IPS DF 6.9 (cell line): ENCODE measurements around the gene USP34.

Source experiments
- DNase-seq: peaks from one replicate; pipeline ENCODE4 v3.0.0-alpha.2; 2013; ENCODE audit warnings: low read depth, low spot score
- H3K27ac ChIP-seq: one replicate; pipeline ENCODE4 v1.5.1; 2013; ENCODE audit warnings: low read length, control low read depth
- H3K27me3 ChIP-seq: 2 replicates; pipeline ENCODE4 v1.6.1; 2013; ENCODE audit warnings: mild to moderate bottlenecking, low read length; ENCODE audit not compliant: control insufficient read depth, insufficient read depth
- H3K36me3 ChIP-seq: 2 replicates; pipeline ENCODE4 v1.6.1; 2013; ENCODE audit warnings: low read length; ENCODE audit not compliant: control insufficient read depth, insufficient read depth
- H3K4me1 ChIP-seq: 2 replicates; pipeline ENCODE4 v1.6.1; 2013; ENCODE audit warnings: low read length; ENCODE audit not compliant: control insufficient read depth, insufficient read depth
- H3K4me3 ChIP-seq: 2 replicates; pipeline ENCODE4 v1.5.1; 2013; ENCODE audit warnings: mild to moderate bottlenecking, low read length
- H3K9me3 ChIP-seq: 2 replicates; pipeline ENCODE4 v1.6.1; 2013; ENCODE audit warnings: low read length, inconsistent platforms; ENCODE audit not compliant: control insufficient read depth, insufficient read depth
- WGBS: extraction: QIAGEN DNeasy Blood & Tissue Kit; methylation state at CpG from one replicate; pipeline ENCODE4 v1.1.7; 2013; ENCODE audit warnings: mixed read lengths, missing lambda C conversion rate; ENCODE audit not compliant: insufficient read length, insufficient coverage; 5-methylcytosine and 5-hydroxymethylcytosine counted together

Gene USP34

DNA sequence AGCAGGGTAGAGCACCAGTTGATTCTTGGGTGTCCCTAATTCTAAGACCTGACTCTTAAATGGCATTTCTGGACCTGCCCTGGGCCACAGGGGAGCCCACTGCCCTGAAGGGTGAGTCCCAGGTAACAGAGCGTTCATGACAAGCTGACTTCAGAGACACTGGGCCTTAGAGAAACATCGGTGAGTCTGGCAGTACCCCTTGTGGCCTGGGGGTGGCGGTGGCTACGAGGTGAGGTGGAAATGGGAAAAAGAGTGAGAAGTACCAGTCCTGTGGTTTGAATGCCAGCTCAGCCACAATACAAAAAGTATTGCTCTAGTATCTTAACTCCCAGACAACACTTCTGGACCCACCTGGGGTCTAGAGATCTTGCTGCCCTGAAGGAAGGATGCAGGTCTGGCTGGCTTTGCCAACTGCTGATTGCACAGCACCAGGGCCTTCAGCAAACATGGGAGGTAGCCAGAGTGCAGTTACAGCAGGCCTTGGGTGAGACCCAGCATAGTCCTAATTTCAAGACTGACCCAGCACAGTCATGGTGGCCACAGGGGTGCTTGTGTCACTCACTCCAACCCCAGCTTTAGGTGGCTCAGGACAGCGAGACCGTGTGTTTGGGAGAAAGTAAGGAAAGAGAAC lies 44.5 kb downstream of the USP34 start:
- no CpG with 5 or more reads among the region's 6 CpGs for WGBS
- Histone ChIP-seq H3K9me3 (no peaks in the 10 kb centered on the region), H3K27ac (no peak overlapping the region), H3K36me3 (no peaks in the 10 kb centered on the region), H3K4me1 (no peaks in the 10 kb centered on the region), H3K27me3 (no peaks in the 10 kb centered on the region), H3K4me3 (no peak overlapping the region)
- peak; percentile 55 for DNase-seq

DNA sequence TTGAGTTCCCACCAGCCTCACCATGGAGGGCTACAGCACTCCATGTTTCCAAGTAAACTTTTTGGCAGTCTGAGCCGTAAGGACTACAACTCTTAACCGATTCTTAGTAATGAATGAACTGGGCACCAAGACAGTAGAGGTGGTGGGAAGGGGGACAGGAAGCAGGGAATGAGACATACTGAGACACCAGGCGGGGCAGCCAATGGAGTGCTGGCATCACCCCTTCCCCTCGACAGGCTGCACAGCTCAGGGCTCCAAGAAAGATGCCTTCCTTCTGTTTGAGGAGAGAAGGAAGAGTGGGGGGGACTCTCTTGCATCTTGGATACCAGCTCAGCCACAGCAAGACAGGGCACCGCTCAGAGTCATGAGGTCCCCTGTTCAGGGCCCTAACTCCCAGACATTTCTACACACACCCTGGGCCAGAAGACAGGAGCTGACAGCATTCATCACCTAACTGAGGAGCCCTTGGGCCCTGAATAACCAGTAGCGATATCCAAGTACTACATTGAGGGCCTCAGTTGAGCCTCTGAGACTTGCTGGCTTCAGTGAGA lies 45.2 kb downstream of the USP34 start:
- DNase-seq, result no peak
- Histone ChIP-seq H3K27ac (no peak overlapping the region), H3K9me3 (no peaks in the 10 kb centered on the region), H3K4me1 (no peaks in the 10 kb centered on the region), H3K4me3 (no peak overlapping the region), H3K27me3 (no peaks in the 10 kb centered on the region), H3K36me3 (no peaks in the 10 kb centered on the region)
- no CpG with 5 or more reads among the region's 6 CpGs for WGBS

- no peaks in the 10 kb centered on the region for H3K9me3 ChIP-seq
- H3K27ac ChIP-seq, result no peak overlapping the region
- no CpG with 5 or more reads among the region's 3 CpGs for WGBS
- H3K4me1 ChIP-seq, result no peaks in the 10 kb centered on the region
- H3K4me3 ChIP-seq, result no peak overlapping the region
- no peaks in the 10 kb centered on the region for H3K27me3 ChIP-seq
- no peaks in the 10 kb centered on the region for H3K36me3 ChIP-seq
- no peak for DNase-seq
Measured at GRCh38 chr2:61423714-61424113, 47.2 kb downstream of the USP34 start.

DNA sequence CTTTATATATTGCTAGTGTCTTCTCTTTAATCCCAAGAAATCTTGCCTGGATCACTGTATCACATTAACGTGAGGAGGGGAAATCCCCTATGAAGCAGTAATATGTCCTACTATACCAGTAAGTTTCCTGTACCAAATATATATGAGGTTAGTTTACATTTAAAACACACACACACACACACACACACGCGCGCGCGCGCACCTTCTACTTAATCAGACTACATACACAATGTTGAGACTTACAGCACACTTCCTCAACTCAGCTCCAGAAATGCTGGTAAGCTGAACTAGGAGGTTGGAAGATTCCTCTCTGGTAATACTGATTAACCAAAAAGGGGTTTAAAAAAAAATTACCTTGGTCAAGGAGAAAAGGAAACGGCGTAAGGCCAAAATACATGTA lies 49.3 kb downstream of the USP34 start:
- DNase-seq, result no peak
- no peaks in the 10 kb centered on the region for H3K9me3 ChIP-seq
- no CpG with 5 or more reads among the region's 9 CpGs for whole genome bisulfite sequencing
- no peaks in the 10 kb centered on the region for H3K27me3 ChIP-seq
- no peaks in the 10 kb centered on the region for H3K4me1 ChIP-seq
- H3K36me3 ChIP-seq, result no peaks in the 10 kb centered on the region
- H3K4me3 ChIP-seq, result no peak overlapping the region
- no peak overlapping the region for H3K27ac ChIP-seq

DNA sequence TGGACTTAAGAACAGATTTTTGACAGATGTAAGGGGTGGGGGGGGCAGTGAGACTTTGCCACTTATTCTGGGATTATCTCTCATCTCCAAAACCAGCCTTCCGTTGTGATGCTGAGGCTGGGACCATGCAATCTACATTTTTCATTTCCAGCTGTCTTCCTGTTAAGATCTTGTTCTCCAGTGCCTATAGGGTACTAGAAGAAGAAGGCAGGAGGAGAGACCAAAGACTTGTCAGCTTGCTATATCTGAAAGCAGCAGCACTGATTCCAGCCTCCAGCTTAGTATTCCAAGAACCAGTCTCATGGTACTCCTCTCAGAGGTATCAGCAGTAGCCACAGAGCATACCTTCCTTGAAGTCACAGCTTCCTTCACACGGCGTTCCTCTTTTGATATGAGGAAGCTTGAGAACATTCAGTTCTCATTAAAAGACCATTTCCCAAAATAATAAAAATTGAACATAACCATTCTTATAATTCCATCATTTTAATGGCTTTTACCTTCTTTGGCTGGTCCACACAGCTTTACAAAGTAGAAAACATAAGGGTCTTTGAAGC lies 49.8 kb downstream of the USP34 start:
- Histone ChIP-seq H3K4me1 (no peaks in the 10 kb centered on the region), H3K4me3 (no peak overlapping the region), H3K9me3 (no peaks in the 10 kb centered on the region), H3K27ac (no peak overlapping the region), H3K27me3 (no peaks in the 10 kb centered on the region), H3K36me3 (no peaks in the 10 kb centered on the region)
- no peak for DNase-seq
- WGBS, result no CpG with 5 or more reads among the region's 3 CpGs

DNA sequence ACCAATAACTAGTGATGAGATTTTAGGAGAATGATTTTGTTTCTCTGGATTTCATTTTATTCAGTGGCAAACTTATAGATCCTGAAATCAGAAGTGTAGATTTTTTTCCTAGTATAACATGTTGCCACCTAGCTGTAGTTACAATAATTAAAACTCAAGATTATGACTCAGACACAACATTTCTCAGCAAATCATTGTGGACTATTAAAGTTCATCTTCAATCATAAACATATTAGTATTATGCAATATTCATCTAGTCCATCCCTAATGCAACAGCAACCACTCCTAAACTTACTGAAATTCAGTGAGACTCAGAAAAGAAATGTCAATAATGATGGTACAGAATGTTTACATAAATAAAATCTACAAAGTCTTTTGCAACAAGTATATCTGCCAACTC lies 51.3 kb downstream of the USP34 start:
- no peaks in the 10 kb centered on the region for H3K27me3 ChIP-seq
- H3K4me3 ChIP-seq, result no peak overlapping the region
- no peak overlapping the region for H3K27ac ChIP-seq
- DNase-seq, result no peak
- H3K9me3 ChIP-seq, result no peaks in the 10 kb centered on the region
- no peaks in the 10 kb centered on the region for H3K36me3 ChIP-seq
- no peaks in the 10 kb centered on the region for H3K4me1 ChIP-seq

DNA sequence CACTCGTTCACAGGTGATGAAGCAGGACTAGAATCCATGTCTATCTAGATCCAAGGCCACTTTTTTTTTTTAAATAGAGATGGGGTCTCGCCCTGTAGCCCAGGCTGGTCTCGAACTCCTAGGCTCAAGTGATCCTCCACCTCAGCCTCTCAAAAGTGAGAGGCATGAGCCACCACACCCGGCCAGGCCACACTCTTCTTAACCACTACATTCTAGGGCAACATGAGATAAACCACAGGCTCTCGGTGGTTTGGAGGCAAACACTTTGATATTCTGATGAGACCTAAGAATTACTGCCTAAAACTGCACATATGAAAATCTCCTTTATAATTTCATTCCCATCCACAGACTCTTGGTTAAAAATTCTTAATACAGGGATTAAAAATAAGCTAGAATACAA lies 51.8 kb downstream of the USP34 start:
- Histone ChIP-seq H3K27ac (no peak overlapping the region), H3K9me3 (no peaks in the 10 kb centered on the region), H3K27me3 (no peaks in the 10 kb centered on the region), H3K4me1 (no peaks in the 10 kb centered on the region), H3K4me3 (no peak overlapping the region), H3K36me3 (no peaks in the 10 kb centered on the region)
- no peak for DNase-seq
- no CpG with 5 or more reads among the region's 5 CpGs for WGBS

DNA sequence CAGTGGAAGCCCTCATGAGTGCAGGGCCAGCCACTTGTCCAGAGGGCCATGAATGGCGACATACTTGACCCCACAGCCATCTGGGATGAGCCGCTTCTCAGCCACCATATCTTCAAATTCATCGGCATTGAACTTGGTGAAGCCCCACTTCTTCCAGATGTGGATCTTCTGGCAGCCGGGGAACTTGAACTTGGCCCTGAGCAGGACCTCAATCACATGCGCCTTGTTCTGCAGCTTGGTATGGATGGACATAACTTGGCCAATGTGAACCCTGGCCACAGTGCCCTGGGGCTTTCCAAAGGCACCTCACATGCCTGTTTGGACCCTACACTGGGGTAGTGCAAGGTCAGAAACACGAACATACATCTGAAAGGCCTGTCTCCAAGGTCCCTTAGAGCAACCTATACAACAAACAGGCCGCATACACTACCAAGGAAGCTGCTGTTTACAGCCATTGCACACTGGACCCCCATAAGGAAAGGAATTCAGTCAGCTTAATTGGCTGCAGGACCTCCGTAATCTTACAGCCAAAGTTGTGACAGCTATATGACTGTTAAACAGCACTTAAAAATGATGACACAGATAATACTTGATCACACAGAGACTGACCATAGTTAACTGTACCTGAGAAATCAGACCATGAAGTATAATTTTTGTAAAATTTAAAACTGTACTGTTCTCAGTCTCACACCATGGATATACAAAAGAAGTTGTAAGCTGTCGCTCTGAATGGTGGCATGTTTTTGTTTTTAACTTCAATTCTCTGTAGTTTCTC lies 53.8 kb downstream of the USP34 start:
- Histone ChIP-seq H3K4me3 (no peak overlapping the region), H3K27me3 (no peaks in the 10 kb centered on the region), H3K9me3 (no peaks in the 10 kb centered on the region), H3K27ac (no peak overlapping the region), H3K36me3 (no peaks in the 10 kb centered on the region), H3K4me1 (no peaks in the 10 kb centered on the region)
- WGBS, result no CpG with 5 or more reads among the region's 9 CpGs
- no peak for DNase-seq

- H3K36me3 ChIP-seq, result peaks cover under 1% of the 10 kb centered on the region; the same call in 1 of the 2 replicates
- H3K27ac ChIP-seq, result no peak overlapping the region
- H3K27me3 ChIP-seq, result no peaks in the 10 kb centered on the region
- H3K9me3 ChIP-seq, result no peaks in the 10 kb centered on the region
- no CpG with 5 or more reads among the region's 1 CpG for WGBS
- H3K4me3 ChIP-seq, result no peak overlapping the region
- H3K4me1 ChIP-seq, result no peaks in the 10 kb centered on the region
- no peak for DNase-seq
Measured at GRCh38 chr2:61415265-61415664, 55.6 kb downstream of the USP34 start.

- Histone ChIP-seq H3K36me3 (peaks cover 2% of the 10 kb centered on the region; the same call in 1 of the 2 replicates), H3K9me3 (no peaks in the 10 kb centered on the region), H3K27ac (no peak overlapping the region), H3K27me3 (no peaks in the 10 kb centered on the region), H3K4me1 (no peaks in the 10 kb centered on the region), H3K4me3 (no peak overlapping the region)
- no CpG with 5 or more reads among the region's 3 CpGs for WGBS
- DNase-seq, result no peak
Measured at GRCh38 chr2:61414674-61415073, 56.2 kb downstream of the USP34 start.
